Gastrocnemius medialis (tissue), 4 donors: Measurements from ENCODE around the gene EIF1AX. TPM values are rescaled to one million over a fixed set of nuclear protein-coding genes. Genes with fewer than 3 reads are reported as not detected.

Experiments
- ATAC-seq, 2 donors: fragments of 150-250 bp; one replicate each; pipeline ENCODE4 v1.9.1; 2016
- DNase-seq, 2 donors: peaks; one replicate each; pipeline ENCODE4 v3.0.0-alpha.2; 2019
- H3K27ac ChIP-seq, 4 donors: fragments of 200-600 bp; sonication (generic); 1 replicate in 1 of 4; 2 replicates in 3 of 4; pipeline ENCODE4 v1.5.1; 2016 to 2018; ENCODE audit warnings: mild to moderate bottlenecking in 2 of 4, moderate library complexity in 1 of 4
- H3K27me3 ChIP-seq, 3 donors: fragments of 200-600 bp; sonication (generic) in 2 of 3; 1 replicate in 1 of 3; 2 replicates in 2 of 3; pipeline versions ENCODE4 v1.5.1 to v1.6.0; 2016 to 2019; ENCODE audit warnings: mild to moderate bottlenecking in 1 of 3, moderate library complexity in 1 of 3
- H3K36me3 ChIP-seq, 2 donors: fragments of 200-600 bp; sonication (generic) in 1 of 2; one replicate each; pipeline ENCODE4 v1.5.1; 2017 to 2018
- H3K4me1 ChIP-seq, 2 donors: fragments of 200-600 bp; sonication (generic) in 1 of 2; one replicate each; pipeline ENCODE4 v1.5.1; 2016 to 2017; ENCODE audit warnings: mild to moderate bottlenecking in 2 of 2
- H3K4me3 ChIP-seq, 4 donors: fragments of 200-600 bp; sonication (generic) in 3 of 4; 1 replicate in 1 of 4; 2 replicates in 3 of 4; pipeline ENCODE4 v1.5.1; 2016 to 2019; ENCODE audit warnings: mild to moderate bottlenecking in 2 of 4
- H3K9me3 ChIP-seq, 3 donors: fragments of 200-600 bp; sonication (generic) in 2 of 3; 1 replicate in 1 of 3; 2 replicates in 2 of 3; pipeline ENCODE4 v1.5.1; 2016 to 2019
- CTCF ChIP-seq, 5 experiments: fragments of 450-650 bp in 3 of 5; fragments of 200-600 bp in 2 of 5; sonication (generic) in 2 of 5; IDR thresholded peaks in 4 of 5; conservative IDR thresholded peaks in 1 of 5; 1 replicate in 4 of 5; 2 replicates in 1 of 5; pipeline ENCODE4 v1.5.1; 2016 to 2019; ENCODE audit warnings: antibody characterized with exemption in 5 of 5, mild to moderate bottlenecking in 3 of 5, moderate library complexity in 3 of 5
- POLR2A ChIP-seq, 2 donors: fragments of 450-650 bp; IDR thresholded peaks; one replicate each; pipeline ENCODE4 v1.6.1; 2017; ENCODE audit warnings: antibody characterized with exemption in 2 of 2, mild to moderate bottlenecking in 2 of 2, moderate library complexity in 2 of 2
- in situ Hi-C, 4 donors: fragments of 200-750 bp; cut with MboI; loops; one replicate each; pipeline versions ENCODE4 v1.15.0 to v1.8.0; 2017; ENCODE audit warnings: low sequenced_read_pairs in 4 of 4
- intact Hi-C: fragments of 100-400 bp; cut with DNase I; formaldehyde crosslinking; loops from one replicate; pipeline ENCODE4 v1.15.1; 2023; ENCODE audit warnings: low total_unique reads
- total RNA-seq, 4 donors: library from RNA; depleted of rRNA; stranded (reverse); fragments of >200 nt; gene quantifications; one replicate each; pipeline versions ENCODE4 v1.1.0 to v1.2.3, GENCODE V29; 2016

Gene EIF1AX
- total RNA-seq, 4 donors from 2014 or later: 61.0 to 124 (median 88.9) TPM

GRCh38 chrX:20143111-20143510 lies 1.5 kb upstream of the EIF1AX start:
- no peak for DNase-seq
- no peaks in the 10 kb centered on the region for H3K27me3 ChIP-seq
- peak overlapping the region; percentile 83 to 97 (median 91) for H3K27ac ChIP-seq
- intact Hi-C loops: loop anchor here (5.0 to 10.0 kb wide), 3 partner anchors 74 to 302 kb away; partner anchors contain the start of gene RPS6KA3
- ATAC-seq: no peak
- H3K9me3 ChIP-seq: no peaks in the 10 kb centered on the region
- no peak overlapping the region for H3K4me3 ChIP-seq
- peaks cover 13 to 21% of the 10 kb centered on the region in 2 donors for H3K4me1 ChIP-seq
- peaks cover 2 to 12% of the 10 kb centered on the region in 2 donors for H3K36me3 ChIP-seq
- no peak for TF ChIP-seq CTCF (IDR thresholded peaks at IDR 0.05 in 4 of 5, conservative IDR thresholded peaks at IDR 0.05 in 1 of 5)
- no peak for TF ChIP-seq POLR2A (IDR thresholded peaks at IDR 0.05)
- in situ Hi-C loops: no loop called here

DNA sequence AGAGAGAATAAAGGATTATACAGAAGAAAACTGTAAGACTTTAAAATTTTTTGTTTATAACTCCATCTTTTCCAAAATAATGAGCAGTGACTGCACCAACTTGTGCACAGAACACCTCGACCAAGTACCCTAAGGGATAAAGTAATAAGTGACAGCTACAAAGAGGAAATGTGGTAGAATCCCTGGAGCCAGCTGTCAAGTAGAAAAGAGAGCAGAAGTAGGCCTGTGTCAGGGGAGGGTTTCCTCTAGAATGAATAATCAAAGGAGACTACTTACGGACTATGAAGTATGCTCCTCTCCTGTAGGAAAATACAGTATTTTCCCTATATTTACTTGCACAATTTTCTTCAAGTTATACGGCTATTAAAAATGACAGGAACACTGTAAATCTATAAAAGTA lies 1.2 kb downstream of the EIF1AX start:
- intact Hi-C loops: loop anchor here (5.0 to 10.0 kb wide), 3 partner anchors 77 to 304 kb away; partner anchors contain the start of gene RPS6KA3
- Histone ChIP-seq H3K4me3 (peak overlapping the region; percentile 71 to 98 (median 90)), H3K36me3 (peaks cover 2 to 39% of the 10 kb centered on the region in 2 donors), H3K4me1 (peaks cover 13 to 21% of the 10 kb centered on the region in 2 donors), H3K27ac (peak overlapping the region; percentile 92 to 97 (median 95)), H3K27me3 (no peaks in the 10 kb centered on the region), H3K9me3 (no peaks in the 10 kb centered on the region)
- ATAC-seq (no peak), DNase-seq (no peak)
- in situ Hi-C loops: no loop called here
- TF ChIP-seq CTCF (IDR thresholded peaks at IDR 0.05 in 4 of 5, conservative IDR thresholded peaks at IDR 0.05 in 1 of 5) (no peak), POLR2A (IDR thresholded peaks at IDR 0.05) (no peak)

- TF ChIP-seq POLR2A (IDR thresholded peaks at IDR 0.05) (no peak), CTCF (IDR thresholded peaks at IDR 0.05 in 4 of 5, conservative IDR thresholded peaks at IDR 0.05 in 1 of 5) (no peak)
- no peak for DNase-seq
- in situ Hi-C loops (no loop called here), intact Hi-C loops (loop anchor here (5.0 to 10.0 kb wide), 3 partner anchors 77 to 305 kb away; partner anchors contain the start of gene RPS6KA3)
- H3K4me1 ChIP-seq: peaks cover 13 to 21% of the 10 kb centered on the region in 2 donors
- ATAC-seq: peak in 1 of 2 donors; percentile 29
- no peaks in the 10 kb centered on the region for H3K27me3 ChIP-seq
- H3K4me3 ChIP-seq: peak overlapping the region; percentile 71 to 98 (median 90)
- peak overlapping the region; percentile 92 to 97 (median 95) for H3K27ac ChIP-seq
- no peaks in the 10 kb centered on the region for H3K9me3 ChIP-seq
- peaks cover 2 to 44% of the 10 kb centered on the region in 2 donors for H3K36me3 ChIP-seq
Observed at GRCh38 chrX:20139966-20140365, 1.7 kb downstream of the EIF1AX start.

- H3K27ac ChIP-seq: no peak overlapping the region
- no peaks in the 10 kb centered on the region for H3K27me3 ChIP-seq
- in situ Hi-C loops (no loop called here), intact Hi-C loops (no loop called here)
- H3K36me3 ChIP-seq: peaks cover 6 to 84% of the 10 kb centered on the region in 2 donors
- TF ChIP-seq CTCF (IDR thresholded peaks at IDR 0.05 in 4 of 5, conservative IDR thresholded peaks at IDR 0.05 in 1 of 5) (no peak), POLR2A (IDR thresholded peaks at IDR 0.05) (no peak)
- H3K9me3 ChIP-seq: no peaks in the 10 kb centered on the region
- DNase-seq (no peak), ATAC-seq (no peak)
- no peak overlapping the region for H3K4me3 ChIP-seq
- peaks cover 13 to 21% of the 10 kb centered on the region in 2 donors for H3K4me1 ChIP-seq
Observed at GRCh38 chrX:20135944-20136343, 5.7 kb downstream of the EIF1AX start.

DNA sequence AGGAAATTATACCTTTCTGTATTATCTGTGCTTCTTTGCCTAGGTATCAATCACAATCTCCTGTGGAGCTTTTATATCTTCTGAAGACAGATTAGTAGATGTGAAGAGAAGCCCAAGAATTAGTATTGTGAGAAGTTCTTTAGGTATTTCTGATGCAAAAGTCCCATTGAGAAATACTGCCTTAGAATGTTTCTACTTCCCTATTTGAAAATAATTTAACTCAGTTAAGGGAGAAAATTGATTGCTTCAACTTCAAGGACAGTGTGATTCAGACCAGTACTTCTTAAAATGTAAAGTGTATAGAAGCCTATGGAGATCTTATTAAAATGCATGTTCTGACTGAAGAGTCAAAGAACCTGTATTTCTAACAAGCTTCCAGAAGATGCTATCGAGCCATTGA lies 9.0 kb downstream of the EIF1AX start:
- Histone ChIP-seq H3K9me3 (no peaks in the 10 kb centered on the region), H3K4me3 (no peak overlapping the region), H3K36me3 (peaks cover 3 to 92% of the 10 kb centered on the region in 2 donors), H3K4me1 (no peaks in the 10 kb centered on the region), H3K27me3 (no peaks in the 10 kb centered on the region), H3K27ac (no peak overlapping the region)
- DNase-seq: no peak
- intact Hi-C loops (no loop called here), in situ Hi-C loops (no loop called here)
- TF ChIP-seq CTCF (IDR thresholded peaks at IDR 0.05 in 4 of 5, conservative IDR thresholded peaks at IDR 0.05 in 1 of 5): no peak
- TF ChIP-seq POLR2A (IDR thresholded peaks at IDR 0.05): no peak
- no peak for ATAC-seq
